K562 (cell line): ENCODE data around the gene HSPA1L. TPM values are rescaled to one million over a fixed set of nuclear protein-coding genes. Genes with fewer than 3 reads are reported as not detected.

ENCODE experiments used
- ARHGAP35 ChIP-seq: fragments of 450-650 bp; IDR thresholded peaks from 2 replicates; pipeline ENCODE4 v1.6.1; 2018; ENCODE audit not compliant: partially characterized antibody
- BMI1 ChIP-seq: fragments of 150-350 bp; IDR thresholded peaks from 2 replicates; pipeline ENCODE4 v1.6.1; 2014; ENCODE audit warnings: low read length
- ETV1 ChIP-seq: fragments of 450-650 bp; conservative IDR thresholded peaks from 2 replicates; pipeline ENCODE4 v1.6.1; 2016; ENCODE audit warnings: missing genetic modification characterization, control low read depth, low read depth, missing compliant biosample characterization
- HDAC6 ChIP-seq: IDR thresholded peaks from 2 replicates; pipeline ENCODE4 v1.6.1; 2012; ENCODE audit warnings: low read depth, mild to moderate bottlenecking, control low read depth, inconsistent platforms, low read length, moderate library complexity
- HDGF ChIP-seq: fragments of 450-650 bp; IDR thresholded peaks from 2 replicates; pipeline ENCODE4 v1.6.1; 2016
- HNRNPL ChIP-seq: fragments of 200-400 bp; formaldehyde crosslinking; IDR thresholded peaks from 2 replicates; pipeline ENCODE4 v1.6.1; 2017; ENCODE audit warnings: low read depth, mild to moderate bottlenecking, low read length
- KAT8 ChIP-seq: fragments of 450-650 bp; IDR thresholded peaks from 2 replicates; pipeline ENCODE4 v1.6.1; 2016; ENCODE audit warnings: low read depth, mild to moderate bottlenecking
- NELFE ChIP-seq: IDR thresholded peaks from 2 replicates; pipeline ENCODE4 v1.6.1; 2011; ENCODE audit warnings: mild to moderate bottlenecking; ENCODE audit not compliant: insufficient read depth, insufficient read length
- PHF20 ChIP-seq: fragments of 450-650 bp; IDR thresholded peaks from 2 replicates; pipeline ENCODE4 v1.6.1; 2018; ENCODE audit not compliant: partially characterized antibody
- RBM25 ChIP-seq: fragments of 200-400 bp; formaldehyde crosslinking; IDR thresholded peaks from 2 replicates; pipeline ENCODE4 v1.6.1; 2018; ENCODE audit warnings: low read length, low read depth, moderate library complexity; ENCODE audit not compliant: severe bottlenecking
- SIN3B ChIP-seq: fragments of 450-650 bp; IDR thresholded peaks from 2 replicates; pipeline ENCODE4 v1.6.1; 2017; ENCODE audit warnings: low read depth, mild to moderate bottlenecking, moderate library complexity
- SMARCA4 ChIP-seq: fragments of 450-650 bp; IDR thresholded peaks from 2 replicates; pipeline ENCODE4 v1.6.1; 2016
- SMARCC2 ChIP-seq: fragments of 450-650 bp; IDR thresholded peaks from 2 replicates; pipeline ENCODE4 v1.6.1; 2017; ENCODE audit warnings: antibody characterized with exemption, moderate library complexity, mild to moderate bottlenecking, low read depth
- TAF7 ChIP-seq: fragments of 450-650 bp; IDR thresholded peaks from 2 replicates; pipeline ENCODE4 v1.6.1; 2016; ENCODE audit warnings: missing genetic modification characterization, missing compliant biosample characterization
- TAL1 ChIP-seq: fragments of 450-650 bp; IDR thresholded peaks from 2 replicates; pipeline ENCODE4 v1.6.1; 2016; ENCODE audit warnings: mild to moderate bottlenecking
- XRCC5 ChIP-seq: fragments of 200-400 bp; formaldehyde crosslinking; IDR thresholded peaks from 2 replicates; pipeline ENCODE4 v1.6.1; 2017; ENCODE audit warnings: low read depth, mild to moderate bottlenecking, low read length
- YBX1 ChIP-seq: fragments of 450-650 bp; IDR thresholded peaks from 2 replicates; pipeline ENCODE4 v1.7.1; 2016; ENCODE audit warnings: mild to moderate bottlenecking
- YY1 ChIP-seq, 3 experiments: IDR thresholded peaks; 2 replicates each; pipeline ENCODE4 v1.6.1; 2011; ENCODE audit warnings: low read length in 2 of 3, mild to moderate bottlenecking in 2 of 3, moderate library complexity in 2 of 3, borderline replicate concordance in 1 of 3, control low read depth in 1 of 3, low read depth in 1 of 3; ENCODE audit not compliant: insufficient read depth in 3 of 3, insufficient replicate concordance in 2 of 3, control insufficient read depth in 1 of 3, insufficient read length in 1 of 3; ENCODE audit errors: extremely low read depth in 1 of 3
- ZKSCAN3 ChIP-seq: fragments of 250-450 bp; sonication (Bioruptor Pico); IDR thresholded peaks from 2 replicates; pipeline ENCODE4 v1.4.0; 2020
- ZNF232 ChIP-seq: sonication (generic); formaldehyde crosslinking; IDR thresholded peaks from 2 replicates; pipeline ENCODE4 v1.8.0; 2022; ENCODE audit warnings: mild to moderate bottlenecking, missing genetic modification reagents
- ZNF282 ChIP-seq: sonication (generic); formaldehyde crosslinking; IDR thresholded peaks from 2 replicates; pipeline ENCODE4 v1.8.1; 2023; ENCODE audit warnings: missing genetic modification reagents
- polyA plus RNA-seq, 8 experiments: library from polyadenylated mRNA; depleted of rRNA in 4 of 8; stranded (reverse) in 5 of 8; unstranded in 3 of 8; fragments of >200 nt; fragmentation: Nextera tagmentation in 2 of 8; fragmentation: Illumina TruSeq in 1 of 8; extraction: Ambion mirVana in 2 of 8; extraction: Trizol in 1 of 8; gene quantifications; 2 replicates each; pipeline versions ENCODE4 v1.2.1 to v1.2.3, GENCODE V29; 2011 to 2014; ENCODE audit warnings: inconsistent platforms in 1 of 8, missing spikeins in 1 of 8
- total RNA-seq, 7 experiments: library from RNA; depleted of rRNA in 6 of 7; stranded (reverse); fragments of >200 nt in 6 of 7; fragmentation: Illumina TruSeq in 2 of 7; extraction: Trizol in 2 of 7; gene quantifications; 2 replicates each; pipeline versions ENCODE4 v1.2.1 to v1.2.3, GENCODE V29; 2011 to 2021; ENCODE audit warnings: low replicate concordance in 1 of 7
- TF ChIP-seq, protein P1 (sequence below), 3 experiments: IDR thresholded peaks in 2 of 3; conservative IDR thresholded peaks in 1 of 3; 2 replicates each; pipeline ENCODE4 v1.5.1; 2011 to 2012; ENCODE audit warnings: low read length in 3 of 3, mild to moderate bottlenecking in 3 of 3, control low read depth in 2 of 3, improper control_type of control experiment in 1 of 3, inconsistent platforms in 1 of 3, low read depth in 1 of 3, mixed read lengths in 1 of 3, moderate library complexity in 1 of 3; ENCODE audit not compliant: insufficient read depth in 2 of 3
- TF ChIP-seq, protein P2 (sequence below): fragments of 450-650 bp; formaldehyde crosslinking; IDR thresholded peaks from 2 replicates; pipeline ENCODE4 v1.4.0; 2020; ENCODE audit warnings: mild to moderate bottlenecking, mixed read lengths
- TF ChIP-seq, protein P3 (sequence below): fragments of 450-650 bp; IDR thresholded peaks from 2 replicates; pipeline ENCODE4 v1.7.1; 2018; ENCODE audit warnings: mild to moderate bottlenecking, low read depth; ENCODE audit not compliant: partially characterized antibody

The HSPA1L gene
- total and polyA plus RNA-seq, 9 of the 15 experiments (the other 6 are each of a cell fraction or from before 2014, with no cell fraction given), result 0.14 to 2.1 (median 1.3) TPM

DNA sequence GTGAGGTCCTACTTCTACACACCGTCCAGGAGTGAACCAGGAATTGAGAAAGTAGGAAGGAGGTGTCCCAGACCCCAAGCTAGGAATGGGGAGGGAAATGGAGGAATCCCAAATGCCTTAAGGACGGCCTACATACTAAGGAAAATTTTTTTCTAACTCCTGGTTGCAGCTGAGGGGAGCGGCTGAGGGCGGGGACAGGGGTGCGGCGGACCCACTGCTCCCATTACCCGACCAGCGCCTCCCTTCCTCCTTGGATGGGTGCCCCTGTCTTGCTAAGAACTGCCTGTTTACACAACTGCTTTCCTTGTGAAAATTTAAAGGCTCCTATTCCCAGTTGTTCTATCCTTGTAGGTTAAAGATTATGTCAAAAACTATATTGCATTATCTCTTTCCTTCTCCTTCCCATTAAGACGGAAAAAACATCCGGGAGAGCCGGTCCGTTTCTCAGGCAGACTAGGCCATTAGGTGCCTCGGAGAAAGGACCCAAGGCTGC is 11.8 kb upstream of the HSPA1L start (continued):
- TF ChIP-seq RBM25 (no peak), ZNF232 (CRISPR knock-in tag) (no peak), XRCC5 (peak; percentile 22; the same call in 1 of the 2 replicates), ETV1 (tag) (peak; percentile 82), ZNF282 (CRISPR knock-in tag) (no peak), ZKSCAN3 (no peak), ARHGAP35 (no peak), YY1 (IDR thresholded peaks at IDR 0.05; ENCODE audit: borderline replicate concordance in 1 of 3, control insufficient read depth in 1 of 3, extremely low read depth in 1 of 3, insufficient read depth in 3 of 3, insufficient read length in 1 of 3, insufficient replicate concordance in 2 of 3, low read depth in 1 of 3, low read length in 2 of 3) (peak in 2 of 3 experiments; percentile 17 to 43), NELFE (no peak), YBX1 (no peak), HNRNPL (no peak), SIN3B (no peak), PHF20 (no peak), BMI1 (no peak), TAF7 (tag) (peak; percentile 66), KAT8 (no peak; the same call in 1 of the 2 replicates), HDAC6 (no peak), SMARCA4 (no peak), HDGF (no peak), TAL1 (no peak), SMARCC2 (no peak)
- TF ChIP-seq, protein P1, sequence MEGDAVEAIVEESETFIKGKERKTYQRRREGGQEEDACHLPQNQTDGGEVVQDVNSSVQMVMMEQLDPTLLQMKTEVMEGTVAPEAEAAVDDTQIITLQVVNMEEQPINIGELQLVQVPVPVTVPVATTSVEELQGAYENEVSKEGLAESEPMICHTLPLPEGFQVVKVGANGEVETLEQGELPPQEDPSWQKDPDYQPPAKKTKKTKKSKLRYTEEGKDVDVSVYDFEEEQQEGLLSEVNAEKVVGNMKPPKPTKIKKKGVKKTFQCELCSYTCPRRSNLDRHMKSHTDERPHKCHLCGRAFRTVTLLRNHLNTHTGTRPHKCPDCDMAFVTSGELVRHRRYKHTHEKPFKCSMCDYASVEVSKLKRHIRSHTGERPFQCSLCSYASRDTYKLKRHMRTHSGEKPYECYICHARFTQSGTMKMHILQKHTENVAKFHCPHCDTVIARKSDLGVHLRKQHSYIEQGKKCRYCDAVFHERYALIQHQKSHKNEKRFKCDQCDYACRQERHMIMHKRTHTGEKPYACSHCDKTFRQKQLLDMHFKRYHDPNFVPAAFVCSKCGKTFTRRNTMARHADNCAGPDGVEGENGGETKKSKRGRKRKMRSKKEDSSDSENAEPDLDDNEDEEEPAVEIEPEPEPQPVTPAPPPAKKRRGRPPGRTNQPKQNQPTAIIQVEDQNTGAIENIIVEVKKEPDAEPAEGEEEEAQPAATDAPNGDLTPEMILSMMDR (IDR thresholded peaks at IDR 0.05 in 2 of 3, conservative IDR thresholded peaks at IDR 0.05 in 1 of 3; ENCODE audit: insufficient read depth in 2 of 3, low read depth in 1 of 3, low read length in 3 of 3), result no peak
- TF ChIP-seq, protein P2, sequence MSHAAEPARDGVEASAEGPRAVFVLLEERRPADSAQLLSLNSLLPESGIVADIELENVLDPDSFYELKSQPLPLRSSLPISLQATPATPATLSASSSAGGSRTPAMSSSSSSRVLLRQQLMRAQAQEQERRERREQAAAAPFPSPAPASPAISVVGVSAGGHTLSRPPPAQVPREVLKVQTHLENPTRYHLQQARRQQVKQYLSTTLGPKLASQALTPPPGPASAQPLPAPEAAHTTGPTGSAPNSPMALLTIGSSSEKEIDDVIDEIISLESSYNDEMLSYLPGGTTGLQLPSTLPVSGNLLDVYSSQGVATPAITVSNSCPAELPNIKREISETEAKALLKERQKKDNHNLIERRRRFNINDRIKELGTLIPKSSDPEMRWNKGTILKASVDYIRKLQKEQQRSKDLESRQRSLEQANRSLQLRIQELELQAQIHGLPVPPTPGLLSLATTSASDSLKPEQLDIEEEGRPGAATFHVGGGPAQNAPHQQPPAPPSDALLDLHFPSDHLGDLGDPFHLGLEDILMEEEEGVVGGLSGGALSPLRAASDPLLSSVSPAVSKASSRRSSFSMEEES (CRISPR knock-in tag), result peak; percentile 36; the same call in 1 of the 2 replicates
- TF ChIP-seq, protein P3, sequence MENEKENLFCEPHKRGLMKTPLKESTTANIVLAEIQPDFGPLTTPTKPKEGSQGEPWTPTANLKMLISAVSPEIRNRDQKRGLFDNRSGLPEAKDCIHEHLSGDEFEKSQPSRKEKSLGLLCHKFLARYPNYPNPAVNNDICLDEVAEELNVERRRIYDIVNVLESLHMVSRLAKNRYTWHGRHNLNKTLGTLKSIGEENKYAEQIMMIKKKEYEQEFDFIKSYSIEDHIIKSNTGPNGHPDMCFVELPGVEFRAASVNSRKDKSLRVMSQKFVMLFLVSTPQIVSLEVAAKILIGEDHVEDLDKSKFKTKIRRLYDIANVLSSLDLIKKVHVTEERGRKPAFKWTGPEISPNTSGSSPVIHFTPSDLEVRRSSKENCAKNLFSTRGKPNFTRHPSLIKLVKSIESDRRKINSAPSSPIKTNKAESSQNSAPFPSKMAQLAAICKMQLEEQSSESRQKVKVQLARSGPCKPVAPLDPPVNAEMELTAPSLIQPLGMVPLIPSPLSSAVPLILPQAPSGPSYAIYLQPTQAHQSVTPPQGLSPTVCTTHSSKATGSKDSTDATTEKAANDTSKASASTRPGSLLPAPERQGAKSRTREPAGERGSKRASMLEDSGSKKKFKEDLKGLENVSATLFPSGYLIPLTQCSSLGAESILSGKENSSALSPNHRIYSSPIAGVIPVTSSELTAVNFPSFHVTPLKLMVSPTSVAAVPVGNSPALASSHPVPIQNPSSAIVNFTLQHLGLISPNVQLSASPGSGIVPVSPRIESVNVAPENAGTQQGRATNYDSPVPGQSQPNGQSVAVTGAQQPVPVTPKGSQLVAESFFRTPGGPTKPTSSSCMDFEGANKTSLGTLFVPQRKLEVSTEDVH, result no peak
